B cell (primary cell): ENCODE data around the gene PLEKHH3. TPM values are rescaled to one million over a fixed set of nuclear protein-coding genes. Genes with fewer than 3 reads are reported as not detected.

ENCODE experiments used
- ATAC-seq: fragments of 200-7000 bp; cut with Tn5 transposase; one replicate; pipeline ENCODE4 v1.10.0; 2021; ENCODE audit warnings: low read depth, mild to moderate bottlenecking, moderate number of reproducible peaks, moderate library complexity
- CTCF ChIA-PET: fragments of 350-600 bp; sonication (Branson Sonifier 250); formaldehyde crosslinking; loops from one replicate; lab custom pipeline; 2021; ENCODE audit warnings: antibody characterized with exemption, inconsistent platforms; lab: Charles Lee
- POLR2A ChIA-PET: fragments of 350-600 bp; sonication (Branson Sonifier 250); formaldehyde crosslinking; loops from one replicate; lab custom pipeline; 2021; ENCODE audit warnings: antibody characterized with exemption; lab: Charles Lee
- DNase-seq: peaks from one replicate; pipeline ENCODE4 v3.0.0; 2013
- H2AFZ ChIP-seq: 2 replicates; pipeline ENCODE4 v1.6.1; 2012; ENCODE audit warnings: mild to moderate bottlenecking, low read depth, low read length; ENCODE audit not compliant: insufficient read depth, poor library complexity, severe bottlenecking
- H3K27ac ChIP-seq, 2 donors: 1 replicate in 1 of 2; 2 replicates in 1 of 2; pipeline ENCODE4 v1.5.1; 2012 to 2013; ENCODE audit warnings: low read length in 2 of 2, mild to moderate bottlenecking in 2 of 2, moderate library complexity in 1 of 2
- H3K27me3 ChIP-seq, 4 experiments: fragments of 200-600 bp in 1 of 4; sonication (generic) in 1 of 4; replicated peaks in 1 of 4; 1 replicate in 2 of 4; 2 replicates in 2 of 4; pipeline versions ENCODE4 v1.6.1 to v1.7.0; 2013 to 2016; ENCODE audit warnings: low read length in 3 of 4, mild to moderate bottlenecking in 2 of 4, mixed read lengths in 1 of 4, moderate library complexity in 1 of 4; ENCODE audit not compliant: insufficient read depth in 4 of 4, control insufficient read depth in 3 of 4; ENCODE audit errors: control extremely low read depth in 1 of 4
- H3K36me3 ChIP-seq, 2 experiments: replicated peaks in 1 of 2; 1 replicate in 1 of 2; 2 replicates in 1 of 2; pipeline versions ENCODE4 v1.6.1 to v1.7.1; 2013; ENCODE audit warnings: low read length in 1 of 2; ENCODE audit not compliant: insufficient read depth in 2 of 2, control insufficient read depth in 1 of 2; ENCODE audit errors: control extremely low read depth in 1 of 2, extremely low read depth in 1 of 2
- H3K4me1 ChIP-seq, 2 donors: fragments of 200-600 bp in 1 of 2; sonication (generic) in 1 of 2; 1 replicate in 1 of 2; 2 replicates in 1 of 2; pipeline versions ENCODE4 v1.5.1 to v1.6.1; 2013 to 2017; ENCODE audit warnings: low read length in 2 of 2; ENCODE audit not compliant: control insufficient read depth in 2 of 2, insufficient read depth in 2 of 2
- H3K4me2 ChIP-seq: replicated peaks from 2 replicates; pipeline ENCODE3; 2012; ENCODE audit warnings: mild to moderate bottlenecking, low read depth, low read length; ENCODE audit not compliant: poor library complexity, severe bottlenecking
- H3K4me3 ChIP-seq, 5 experiments: fragments of 200-600 bp in 1 of 5; sonication (generic) in 1 of 5; 1 replicate in 3 of 5; 2 replicates in 2 of 5; pipeline versions ENCODE4 v1.5.1 to v1.7.0; 2011 to 2016; ENCODE audit warnings: low read length in 4 of 5, mild to moderate bottlenecking in 4 of 5, low read depth in 2 of 5, control low read depth in 1 of 5, moderate library complexity in 1 of 5; ENCODE audit not compliant: insufficient read depth in 1 of 5; ENCODE audit errors: control extremely low read depth in 1 of 5, extremely low read depth in 1 of 5
- H3K79me2 ChIP-seq: fragments of 200-600 bp; sonication (generic); one replicate; pipeline ENCODE4 v1.6.0; 2016; ENCODE audit warnings: low read length; ENCODE audit not compliant: control insufficient read depth, insufficient read depth
- H3K9ac ChIP-seq: fragments of 200-600 bp; sonication (generic); 2 replicates; pipeline ENCODE4 v1.6.1; 2017; ENCODE audit warnings: mild to moderate bottlenecking, low read length, moderate library complexity
- H3K9me3 ChIP-seq, 3 donors: one replicate each; pipeline versions ENCODE4 v1.6.1 to v1.7.1; 2013; ENCODE audit warnings: low read length in 2 of 3; ENCODE audit not compliant: control insufficient read depth in 2 of 3, insufficient read depth in 1 of 3; ENCODE audit errors: control extremely low read depth in 1 of 3
- H4K20me1 ChIP-seq: 2 replicates; pipeline ENCODE4 v1.6.0; 2012; ENCODE audit warnings: mild to moderate bottlenecking, low read length; ENCODE audit not compliant: insufficient read depth, control insufficient read depth, poor library complexity, severe bottlenecking
- H3K27ac Mint-ChIP-seq: one replicate; pipeline ENCODE4 v1.8.0; 2021; ENCODE audit warnings: mixed read lengths
- H3K27me3 Mint-ChIP-seq: one replicate; pipeline ENCODE4 v1.8.0; 2021; ENCODE audit warnings: mixed read lengths
- H3K4me1 Mint-ChIP-seq: one replicate; pipeline ENCODE4 v1.8.0; 2021; ENCODE audit warnings: mixed read lengths
- H3K4me3 Mint-ChIP-seq: one replicate; pipeline ENCODE4 v1.8.0; 2021; ENCODE audit warnings: mixed read lengths
- H3K9me3 Mint-ChIP-seq: one replicate; pipeline ENCODE4 v1.8.0; 2022; ENCODE audit warnings: mixed read lengths; ENCODE audit not compliant: insufficient read depth
- EZH2 ChIP-seq: IDR thresholded peaks from 2 replicates; pipeline ENCODE4 v1.6.1; 2012; ENCODE audit warnings: borderline replicate concordance, low read depth, mild to moderate bottlenecking, moderate library complexity, low read length; ENCODE audit not compliant: insufficient read depth, poor library complexity, severe bottlenecking
- WGBS: methylation state at CpG from one replicate; pipeline ENCODE4 v1.1.5; 2013; ENCODE audit warnings: missing lambda C conversion rate; ENCODE audit not compliant: insufficient coverage; 5-methylcytosine and 5-hydroxymethylcytosine counted together
- intact Hi-C: fragments of 100-400 bp; cut with micrococcal nuclease; formaldehyde crosslinking; loops from one replicate; pipeline ENCODE4 v1.10.0; 2022
- polyA plus RNA-seq: library from polyadenylated mRNA; depleted of rRNA; stranded (reverse); fragments of >200 nt; gene quantifications from 2 replicates; pipeline ENCODE4 v1.2.3, GENCODE V29; 2012
- total RNA-seq, 2 donors: library from RNA; stranded (reverse); fragments of 120-200 nt in 1 of 2; gene quantifications; 1 replicate in 1 of 2; 2 replicates in 1 of 2; pipeline versions ENCODE4 v1.2.3 to v1.2.4, GENCODE V29; 2013 to 2022
- TF ChIP-seq, protein P1 (sequence below): fragments of 200-600 bp; IDR thresholded peaks from one replicate; pipeline ENCODE4 v1.8.0; 2022; ENCODE audit warnings: antibody characterized with exemption, mild to moderate bottlenecking

Gene PLEKHH3
- total and polyA plus RNA-seq, 2 donors (not counting 1 experiment from before 2014, with no cell fraction given), result 0.44 to 0.67 TPM

DNA sequence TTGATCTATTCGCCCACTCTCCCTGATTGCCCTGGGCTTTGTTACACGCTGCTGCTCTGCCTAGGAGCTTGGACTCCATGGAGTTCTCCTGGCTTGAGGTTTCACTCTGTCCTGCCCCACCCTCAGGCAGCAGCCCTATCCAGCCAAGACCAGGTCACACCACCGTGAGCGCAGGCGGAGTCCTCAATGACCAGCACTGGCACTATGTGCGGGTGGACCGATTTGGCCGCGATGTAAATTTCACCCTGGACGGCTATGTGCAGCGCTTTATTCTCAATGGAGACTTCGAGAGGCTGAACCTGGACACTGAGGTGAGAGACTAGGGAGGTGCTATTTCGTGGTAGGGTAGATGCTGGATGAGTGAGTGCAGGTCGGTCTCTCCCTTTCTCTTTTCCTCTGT, 9.0 kb upstream of the PLEKHH3 start:
- ChIA-PET CTCF (interaction anchor here (1.0 kb wide), 1 partner anchor 12 kb away, joined by 4 read pairs; no protein-coding TSS in a partner anchor), POLR2A (no interaction called here)
- H3K27ac ChIP-seq, result no peak overlapping the region
- peaks cover 0 to 19% (median 10%) of the 10 kb centered on the region in 4 experiments for H3K27me3 ChIP-seq
- H3K4me1 Mint-ChIP-seq, result peaks cover 25% of the 10 kb centered on the region
- no peaks in the 10 kb centered on the region for H3K36me3 ChIP-seq
- H3K9me3 ChIP-seq, result peaks cover 0 to 7% (median 0%) of the 10 kb centered on the region in 3 donors
- no peak overlapping the region for H3K9ac ChIP-seq
- 95% methylated on average over 14 of the region's 14 CpGs for WGBS
- TF ChIP-seq EZH2, result no peak
- TF ChIP-seq, protein P1, sequence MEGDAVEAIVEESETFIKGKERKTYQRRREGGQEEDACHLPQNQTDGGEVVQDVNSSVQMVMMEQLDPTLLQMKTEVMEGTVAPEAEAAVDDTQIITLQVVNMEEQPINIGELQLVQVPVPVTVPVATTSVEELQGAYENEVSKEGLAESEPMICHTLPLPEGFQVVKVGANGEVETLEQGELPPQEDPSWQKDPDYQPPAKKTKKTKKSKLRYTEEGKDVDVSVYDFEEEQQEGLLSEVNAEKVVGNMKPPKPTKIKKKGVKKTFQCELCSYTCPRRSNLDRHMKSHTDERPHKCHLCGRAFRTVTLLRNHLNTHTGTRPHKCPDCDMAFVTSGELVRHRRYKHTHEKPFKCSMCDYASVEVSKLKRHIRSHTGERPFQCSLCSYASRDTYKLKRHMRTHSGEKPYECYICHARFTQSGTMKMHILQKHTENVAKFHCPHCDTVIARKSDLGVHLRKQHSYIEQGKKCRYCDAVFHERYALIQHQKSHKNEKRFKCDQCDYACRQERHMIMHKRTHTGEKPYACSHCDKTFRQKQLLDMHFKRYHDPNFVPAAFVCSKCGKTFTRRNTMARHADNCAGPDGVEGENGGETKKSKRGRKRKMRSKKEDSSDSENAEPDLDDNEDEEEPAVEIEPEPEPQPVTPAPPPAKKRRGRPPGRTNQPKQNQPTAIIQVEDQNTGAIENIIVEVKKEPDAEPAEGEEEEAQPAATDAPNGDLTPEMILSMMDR, result no peak
- no peaks in the 10 kb centered on the region for H3K27me3 Mint-ChIP-seq
- no peak overlapping the region for H3K4me3 Mint-ChIP-seq
- H3K27ac Mint-ChIP-seq, result no peak overlapping the region
- DNase-seq, result no peak
- H4K20me1 ChIP-seq, result peaks cover 6% of the 10 kb centered on the region
- H3K79me2 ChIP-seq, result no peaks in the 10 kb centered on the region
- no peaks in the 10 kb centered on the region for H3K9me3 Mint-ChIP-seq
- H3K4me3 ChIP-seq, result no peak overlapping the region
- no peak overlapping the region for H3K4me2 ChIP-seq
- intact Hi-C loops, result no loop called here
- H2AFZ ChIP-seq, result no peak overlapping the region
- ATAC-seq, result no peak
- peaks cover 27 to 28% of the 10 kb centered on the region in 2 donors for H3K4me1 ChIP-seq

- intact Hi-C loops, result no loop called here
- H3K27ac ChIP-seq, result no peak overlapping the region
- ATAC-seq, result no peak
- whole genome bisulfite sequencing, result 89% methylated on average over 49 of the region's 50 CpGs
- no peaks in the 10 kb centered on the region for H3K79me2 ChIP-seq
- H3K27ac Mint-ChIP-seq, result no peak overlapping the region
- DNase-seq, result no peak
- ChIA-PET CTCF (interaction anchor here (1.0 kb wide), 1 partner anchor 11 kb away, joined by 4 read pairs; no protein-coding TSS in a partner anchor), POLR2A (no interaction called here)
- H3K4me1 Mint-ChIP-seq, result peaks cover 30% of the 10 kb centered on the region
- H3K36me3 ChIP-seq, result no peaks in the 10 kb centered on the region
- H3K9me3 Mint-ChIP-seq, result no peaks in the 10 kb centered on the region
- H3K4me2 ChIP-seq, result no peak overlapping the region
- H3K4me1 ChIP-seq, result peaks cover 34 to 35% of the 10 kb centered on the region in 2 donors
- H3K4me3 Mint-ChIP-seq, result no peak overlapping the region
- H3K27me3 ChIP-seq, result peaks cover 0 to 25% (median 10%) of the 10 kb centered on the region in 4 experiments
- no peaks in the 10 kb centered on the region for H3K27me3 Mint-ChIP-seq
- H3K9ac ChIP-seq, result no peak overlapping the region
- H3K9me3 ChIP-seq, result peaks cover 0 to 12% (median 0%) of the 10 kb centered on the region in 3 donors
- no peak overlapping the region for H3K4me3 ChIP-seq
- H2AFZ ChIP-seq, result no peak overlapping the region
- TF ChIP-seq, protein P1, result no peak
- no peak for TF ChIP-seq EZH2
- H4K20me1 ChIP-seq, result peaks cover 6% of the 10 kb centered on the region
Observed at GRCh38 chr17:42684929-42685556, 8.2 kb upstream of the PLEKHH3 start.
